OCI-LY7 (cell line): Measurements from ENCODE around the gene DUSP2. TPM values are rescaled to one million over a fixed set of nuclear protein-coding genes. Genes with fewer than 3 reads are reported as not detected.
A peak's percentile ranks its signal among the peaks of the same experiment; 100 is the strongest.

Experiments used
- BruUV-seq: library from RNA; stranded (reverse); fragments of 400-500 nt; replicated peaks from 2 replicates; lab custom pipeline; 2021; lab: Mats Ljungman, UMichigan
- CTCF ChIA-PET: fragments of 300-600 bp; sonication (Branson Sonifier 250); formaldehyde crosslinking; loops from one replicate; lab custom pipeline; 2022; ENCODE audit warnings: antibody characterized with exemption; ENCODE audit not compliant: unreplicated experiment; lab: Charles Lee
- POLR2A ChIA-PET: fragments of 300-600 bp; sonication (Branson Sonifier 250); formaldehyde crosslinking; loops from one replicate; lab custom pipeline; 2022; ENCODE audit warnings: antibody characterized with exemption; lab: Charles Lee
- DNase-seq: peaks from one replicate; pipeline ENCODE4 v3.0.0-alpha.2; 2015; ENCODE audit warnings: low spot score
- H2AFZ ChIP-seq: fragments of 200-600 bp; sonication (generic), shearing (Covaris generic); 2 replicates; pipeline ENCODE4 v1.6.1; 2014; ENCODE audit warnings: mild to moderate bottlenecking, antibody characterized with exemption, low read length, moderate library complexity
- H3K27ac ChIP-seq: fragments of 200-600 bp; sonication (generic); 2 replicates; pipeline ENCODE4 v1.5.1; 2014; ENCODE audit warnings: mixed run types, low read depth, mild to moderate bottlenecking, moderate library complexity, low read length, inconsistent platforms; ENCODE audit not compliant: poor library complexity, severe bottlenecking
- H3K36me3 ChIP-seq: fragments of 200-600 bp; sonication (generic); 2 replicates; pipeline ENCODE4 v1.6.1; 2014; ENCODE audit warnings: mild to moderate bottlenecking, antibody characterized with exemption, low read length, moderate library complexity, mixed read lengths; ENCODE audit not compliant: insufficient read depth
- H3K4me1 ChIP-seq: fragments of 200-600 bp; sonication (generic); 2 replicates; pipeline ENCODE4 v1.5.1; 2014; ENCODE audit warnings: mild to moderate bottlenecking, low read length; ENCODE audit not compliant: insufficient read depth, poor library complexity, severe bottlenecking
- H3K4me2 ChIP-seq: fragments of 200-600 bp; sonication (generic); 2 replicates; pipeline ENCODE4 v1.6.1; 2014; ENCODE audit warnings: mild to moderate bottlenecking, low read length
- H3K4me3 ChIP-seq: fragments of 200-600 bp; sonication (generic); 2 replicates; pipeline ENCODE4 v1.5.1; 2014; ENCODE audit warnings: mild to moderate bottlenecking, low read depth, low read length; ENCODE audit not compliant: poor library complexity, severe bottlenecking
- H3K79me2 ChIP-seq: fragments of 200-600 bp; sonication (generic); 2 replicates; pipeline ENCODE4 v1.6.1; 2016; ENCODE audit warnings: low read depth, mild to moderate bottlenecking, low read length, moderate library complexity, mixed read lengths; ENCODE audit not compliant: insufficient read depth
- H3K9me2 ChIP-seq: fragments of 200-600 bp; sonication (generic); 2 replicates; pipeline ENCODE4 v1.6.1; 2016; ENCODE audit warnings: mild to moderate bottlenecking, low read length, mixed read lengths; ENCODE audit not compliant: insufficient read depth
- H3K9me3 ChIP-seq: fragments of 200-600 bp; sonication (generic); 2 replicates; pipeline ENCODE4 v1.6.1; 2014; ENCODE audit warnings: mild to moderate bottlenecking, mixed run types, low read length, mixed read lengths
- H4K20me1 ChIP-seq: fragments of 200-600 bp; sonication (generic); 2 replicates; pipeline ENCODE4 v1.6.1; 2014; ENCODE audit warnings: mild to moderate bottlenecking, antibody characterized with exemption, low read length, moderate library complexity, mixed read lengths; ENCODE audit not compliant: insufficient read depth
- CTCF ChIP-seq: fragments of 200-600 bp; sonication (generic); conservative IDR thresholded peaks from 2 replicates; pipeline ENCODE4 v1.5.1; 2014; ENCODE audit warnings: mild to moderate bottlenecking, antibody characterized with exemption, low read length, moderate library complexity, mixed read lengths
- EZH2phosphoT487 ChIP-seq: fragments of 200-600 bp; sonication (generic); IDR thresholded peaks from 2 replicates; pipeline ENCODE4 v1.6.1; 2018; ENCODE audit warnings: low read depth, borderline replicate concordance, mild to moderate bottlenecking, mixed run types, antibody characterized with exemption, low read length, moderate library complexity, mixed read lengths
- intact Hi-C: fragments of 100-400 bp; cut with micrococcal nuclease; formaldehyde crosslinking; loops from one replicate; pipeline ENCODE4 v1.10.0; 2022; ENCODE audit not compliant: unreplicated experiment
- total RNA-seq, 2 experiments: library from RNA; depleted of rRNA in 1 of 2; stranded (reverse); fragments of >200 nt in 1 of 2; shearing (Covaris generic) in 1 of 2; gene quantifications; 2 replicates each; pipeline ENCODE4 v1.2.3, GENCODE V29; 2014 to 2022

The DUSP2 gene
- total RNA-seq, 2 experiments from 2014 or later: 37.3 to 110 TPM

- Histone ChIP-seq H2AFZ (no peak overlapping the region), H3K4me3 (no peak overlapping the region), H3K9me3 (no peaks in the 10 kb centered on the region), H3K36me3 (no peaks in the 10 kb centered on the region), H3K4me2 (no peak overlapping the region), H3K4me1 (peaks cover 13% of the 10 kb centered on the region), H3K27ac (no peak overlapping the region), H4K20me1 (no peaks in the 10 kb centered on the region), H3K9me2 (no peaks in the 10 kb centered on the region), H3K79me2 (no peaks in the 10 kb centered on the region)
- intact Hi-C loops: loop anchor here (2.0 kb wide), 1 partner anchor 183 kb away; no protein-coding TSS in a partner anchor
- BruUV-seq: no TSS peak
- ChIA-PET CTCF (interaction anchor here (1.1 to 2.6 kb wide), 2 partner anchors 33 to 38 kb away, joined by 5 to 26 read pairs; partner anchors contain the start of gene ASTL), POLR2A (interaction anchor here (0.6 to 3.3 kb wide), 4 partner anchors 12 to 91 kb away, joined by 3 to 23 read pairs (median 4); partner anchors contain the start of gene ASTL)
- TF ChIP-seq EZH2phosphoT487 (no peak), CTCF (no peak)
- DNase-seq: no peak
Measured at GRCh38 chr2:96175951-96176350, 30.7 kb upstream of the DUSP2 start.

GRCh38 chr2:96174251-96175144 is 29.3 kb upstream of the DUSP2 start:
- Histone ChIP-seq H3K4me2 (no peak overlapping the region), H3K36me3 (no peaks in the 10 kb centered on the region), H3K4me3 (no peak overlapping the region), H4K20me1 (no peaks in the 10 kb centered on the region), H3K4me1 (peaks cover 7% of the 10 kb centered on the region), H3K79me2 (no peaks in the 10 kb centered on the region), H3K9me3 (peaks cover 6% of the 10 kb centered on the region; the same call in 1 of the 2 replicates), H3K27ac (no peak overlapping the region), H2AFZ (peak overlapping the region; percentile 15; the same call in 1 of the 2 replicates), H3K9me2 (no peaks in the 10 kb centered on the region)
- intact Hi-C loops: loop anchor here (1.0 to 2.0 kb wide), 3 partner anchors 30 to 182 kb away; partner anchors contain the start of gene ASTL
- ChIA-PET CTCF (interaction anchor here (0.6 to 2.6 kb wide), 8 partner anchors 10 to 92 kb away, joined by 3 to 26 read pairs (median 6); partner anchors contain the start of gene ASTL), POLR2A (interaction anchor here (0.7 to 3.3 kb wide), 7 partner anchors 11 to 90 kb away, joined by 3 to 23 read pairs (median 4); partner anchors contain the start of gene ASTL)
- no TSS peak for BruUV-seq
- no peak for TF ChIP-seq EZH2phosphoT487
- peak; percentile 99 for TF ChIP-seq CTCF
- peak; percentile 87 for DNase-seq
